Neural cell (in vitro differentiated cells): ENCODE measurements around the gene FAM43B. TPM values are rescaled to one million over a fixed set of nuclear protein-coding genes. Genes with fewer than 3 reads are reported as not detected.

Experiments
- H2AFZ ChIP-seq: fragments of 200-600, 300-800 bp; sonication (generic), shearing (Covaris generic); 2 replicates; pipeline ENCODE4 v1.6.0; 2014; ENCODE audit warnings: low read depth, mild to moderate bottlenecking, antibody characterized with exemption, low read length, moderate library complexity
- H3F3A ChIP-seq: fragments of 200-600 bp; shearing (Covaris generic); 2 replicates; pipeline ENCODE4 v1.6.1; 2016; ENCODE audit warnings: mild to moderate bottlenecking, moderate library complexity, mixed read lengths, antibody characterized with exemption, low read length; ENCODE audit not compliant: insufficient read depth, poor library complexity, severe bottlenecking
- H3K27ac ChIP-seq: fragments of 200-600, 300-800 bp; sonication (generic), shearing (Covaris generic); 2 replicates; pipeline ENCODE4 v1.5.1; 2014; ENCODE audit warnings: mild to moderate bottlenecking, low read length, moderate library complexity
- H3K27me3 ChIP-seq: fragments of 300-800, 200-600 bp; sonication (generic), shearing (Covaris generic); 2 replicates; pipeline ENCODE4 v1.6.0; 2014; ENCODE audit warnings: mild to moderate bottlenecking, low read depth, low read length, moderate library complexity; ENCODE audit not compliant: insufficient read depth
- H3K36me3 ChIP-seq: fragments of 300-800, 200-600 bp; sonication (generic), shearing (Covaris generic); 2 replicates; pipeline ENCODE4 v1.5.1; 2014; ENCODE audit warnings: mild to moderate bottlenecking, antibody characterized with exemption, low read length, moderate library complexity; ENCODE audit not compliant: insufficient read depth
- H3K4me2 ChIP-seq: fragments of 300-800, 200-600 bp; sonication (generic), shearing (Covaris generic); 2 replicates; pipeline ENCODE4 v1.6.0; 2014; ENCODE audit warnings: mild to moderate bottlenecking, low read length
- H3K4me3 ChIP-seq: fragments of 300-800, 200-600 bp; sonication (generic), shearing (Covaris generic); 2 replicates; pipeline ENCODE4 v1.5.1; 2014; ENCODE audit warnings: mild to moderate bottlenecking, low read length, moderate library complexity
- H3K79me2 ChIP-seq: fragments of 200-600 bp; shearing (Covaris generic); replicated peaks from 2 replicates; pipeline ENCODE4 v1.6.0; 2014; ENCODE audit warnings: mild to moderate bottlenecking, low read length, moderate library complexity; ENCODE audit not compliant: insufficient read depth
- H3K9ac ChIP-seq: fragments of 300-800, 200-600 bp; sonication (generic), shearing (Covaris generic); 2 replicates; pipeline ENCODE4 v1.6.1; 2016; ENCODE audit warnings: mild to moderate bottlenecking, low read length, mixed read lengths
- H3K9me2 ChIP-seq: fragments of 200-600 bp; shearing (Covaris generic); 2 replicates; pipeline ENCODE4 v1.6.1; 2016; ENCODE audit warnings: mild to moderate bottlenecking, low read length, mixed read lengths; ENCODE audit not compliant: insufficient read depth
- H3K9me3 ChIP-seq: fragments of 200-600, 300-800 bp; sonication (generic), shearing (Covaris generic); 2 replicates; pipeline ENCODE4 v1.6.1; 2016; ENCODE audit warnings: mild to moderate bottlenecking, mixed run types, low read length, moderate library complexity, mixed read lengths
- H4K20me1 ChIP-seq: fragments of 200-600 bp; shearing (Covaris generic); 2 replicates; pipeline ENCODE4 v1.6.1; 2016; ENCODE audit warnings: mild to moderate bottlenecking, mixed run types; ENCODE audit not compliant: insufficient read depth
- EP300 ChIP-seq: fragments of 450-650 bp; conservative IDR thresholded peaks from 2 replicates; pipeline ENCODE4 v1.6.1; 2014; ENCODE audit warnings: antibody characterized with exemption, mild to moderate bottlenecking, moderate library complexity; ENCODE audit not compliant: poor library complexity, severe bottlenecking
- EZH2 ChIP-seq: fragments of 200-600, 300-800 bp; shearing (Covaris generic), sonication (generic); IDR thresholded peaks from 2 replicates; pipeline ENCODE4 v1.6.1; 2014; ENCODE audit warnings: antibody characterized with exemption, low read length, borderline replicate concordance, mild to moderate bottlenecking; ENCODE audit not compliant: insufficient read depth, poor library complexity, severe bottlenecking
- MXI1 ChIP-seq: fragments of 450-650 bp; conservative IDR thresholded peaks from 2 replicates; pipeline ENCODE4 v1.6.1; 2014; ENCODE audit warnings: antibody characterized with exemption, mild to moderate bottlenecking; ENCODE audit not compliant: poor library complexity, severe bottlenecking
- POLR2AphosphoS5 ChIP-seq: IDR thresholded peaks from 2 replicates; pipeline ENCODE4 v1.6.1; 2012
- RAD21 ChIP-seq: fragments of 450-650 bp; conservative IDR thresholded peaks from 2 replicates; pipeline ENCODE4 v1.6.1; 2014; ENCODE audit warnings: antibody characterized with exemption, mild to moderate bottlenecking, moderate library complexity
- REST ChIP-seq: IDR thresholded peaks from 2 replicates; pipeline ENCODE4 v1.6.1; 2012; ENCODE audit warnings: borderline replicate concordance
- SMC3 ChIP-seq: fragments of 450-650 bp; conservative IDR thresholded peaks from 2 replicates; pipeline ENCODE4 v1.6.1; 2014; ENCODE audit warnings: antibody characterized with exemption, mild to moderate bottlenecking, moderate library complexity; ENCODE audit not compliant: poor library complexity
- TAF1 ChIP-seq: IDR thresholded peaks from 2 replicates; pipeline ENCODE4 v1.6.1; 2012; ENCODE audit warnings: low read depth
- polyA plus RNA-seq: library from polyadenylated mRNA; depleted of rRNA; stranded (reverse); fragments of >200 nt; gene quantifications from 2 replicates; pipeline ENCODE4 v1.2.3, GENCODE V29; 2014
- TF ChIP-seq, protein P1 (sequence below): fragments of 450-650 bp; IDR thresholded peaks from 2 replicates; pipeline ENCODE4 v1.5.1; 2014; ENCODE audit warnings: antibody characterized with exemption, mild to moderate bottlenecking, moderate library complexity; ENCODE audit not compliant: poor library complexity, severe bottlenecking

FAM43B gene
- polyA plus RNA-seq, 1 donor from 2014 or later: 1.3 TPM

GRCh38 chr1:20589331-20590278, 37.2 kb downstream of the FAM43B start:
- no peaks in the 10 kb centered on the region for H3F3A ChIP-seq
- no peak overlapping the region for H2AFZ ChIP-seq
- no peaks in the 10 kb centered on the region for H3K9me2 ChIP-seq
- no peak overlapping the region for H3K27ac ChIP-seq
- no peaks in the 10 kb centered on the region for H4K20me1 ChIP-seq
- no peaks in the 10 kb centered on the region for H3K79me2 ChIP-seq
- H3K4me2 ChIP-seq: no peak overlapping the region
- H3K36me3 ChIP-seq: no peaks in the 10 kb centered on the region
- no peak overlapping the region for H3K9ac ChIP-seq
- H3K27me3 ChIP-seq: no peaks in the 10 kb centered on the region
- H3K4me3 ChIP-seq: no peak overlapping the region
- TF ChIP-seq POLR2AphosphoS5 (no peak), MXI1 (no peak), EP300 (no peak), REST (no peak), EZH2 (no peak), RAD21 (no peak), TAF1 (no peak)
- TF ChIP-seq, protein P1, sequence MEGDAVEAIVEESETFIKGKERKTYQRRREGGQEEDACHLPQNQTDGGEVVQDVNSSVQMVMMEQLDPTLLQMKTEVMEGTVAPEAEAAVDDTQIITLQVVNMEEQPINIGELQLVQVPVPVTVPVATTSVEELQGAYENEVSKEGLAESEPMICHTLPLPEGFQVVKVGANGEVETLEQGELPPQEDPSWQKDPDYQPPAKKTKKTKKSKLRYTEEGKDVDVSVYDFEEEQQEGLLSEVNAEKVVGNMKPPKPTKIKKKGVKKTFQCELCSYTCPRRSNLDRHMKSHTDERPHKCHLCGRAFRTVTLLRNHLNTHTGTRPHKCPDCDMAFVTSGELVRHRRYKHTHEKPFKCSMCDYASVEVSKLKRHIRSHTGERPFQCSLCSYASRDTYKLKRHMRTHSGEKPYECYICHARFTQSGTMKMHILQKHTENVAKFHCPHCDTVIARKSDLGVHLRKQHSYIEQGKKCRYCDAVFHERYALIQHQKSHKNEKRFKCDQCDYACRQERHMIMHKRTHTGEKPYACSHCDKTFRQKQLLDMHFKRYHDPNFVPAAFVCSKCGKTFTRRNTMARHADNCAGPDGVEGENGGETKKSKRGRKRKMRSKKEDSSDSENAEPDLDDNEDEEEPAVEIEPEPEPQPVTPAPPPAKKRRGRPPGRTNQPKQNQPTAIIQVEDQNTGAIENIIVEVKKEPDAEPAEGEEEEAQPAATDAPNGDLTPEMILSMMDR: no peak
- H3K9me3 ChIP-seq: no peaks in the 10 kb centered on the region

GRCh38 chr1:20590306-20590777, 38.0 kb downstream of the FAM43B start:
- no peaks in the 10 kb centered on the region for H4K20me1 ChIP-seq
- no peaks in the 10 kb centered on the region for H3K9me3 ChIP-seq
- H3K27me3 ChIP-seq: no peaks in the 10 kb centered on the region
- H3K4me3 ChIP-seq: no peak overlapping the region
- H3K4me2 ChIP-seq: no peak overlapping the region
- TF ChIP-seq TAF1 (no peak), POLR2AphosphoS5 (no peak), EP300 (no peak), EZH2 (no peak), RAD21 (no peak), MXI1 (no peak), SMC3 (no peak), REST (no peak)
- TF ChIP-seq, protein P1: no peak
- H3K9ac ChIP-seq: no peak overlapping the region
- no peaks in the 10 kb centered on the region for H3F3A ChIP-seq
- no peak overlapping the region for H3K27ac ChIP-seq
- no peak overlapping the region for H2AFZ ChIP-seq
- H3K9me2 ChIP-seq: no peaks in the 10 kb centered on the region
- no peaks in the 10 kb centered on the region for H3K36me3 ChIP-seq
- no peaks in the 10 kb centered on the region for H3K79me2 ChIP-seq
